ENCODE measurements around the gene LRRC9.
A peak's percentile ranks its signal among the peaks of the same experiment; 100 is the strongest.
"Not testable (repeated sequence)": the region's sequence is repeated elsewhere in the genome, so short reads cannot be mapped to it uniquely, and the experiment has no call there.

LRRC9 gene

DNA sequence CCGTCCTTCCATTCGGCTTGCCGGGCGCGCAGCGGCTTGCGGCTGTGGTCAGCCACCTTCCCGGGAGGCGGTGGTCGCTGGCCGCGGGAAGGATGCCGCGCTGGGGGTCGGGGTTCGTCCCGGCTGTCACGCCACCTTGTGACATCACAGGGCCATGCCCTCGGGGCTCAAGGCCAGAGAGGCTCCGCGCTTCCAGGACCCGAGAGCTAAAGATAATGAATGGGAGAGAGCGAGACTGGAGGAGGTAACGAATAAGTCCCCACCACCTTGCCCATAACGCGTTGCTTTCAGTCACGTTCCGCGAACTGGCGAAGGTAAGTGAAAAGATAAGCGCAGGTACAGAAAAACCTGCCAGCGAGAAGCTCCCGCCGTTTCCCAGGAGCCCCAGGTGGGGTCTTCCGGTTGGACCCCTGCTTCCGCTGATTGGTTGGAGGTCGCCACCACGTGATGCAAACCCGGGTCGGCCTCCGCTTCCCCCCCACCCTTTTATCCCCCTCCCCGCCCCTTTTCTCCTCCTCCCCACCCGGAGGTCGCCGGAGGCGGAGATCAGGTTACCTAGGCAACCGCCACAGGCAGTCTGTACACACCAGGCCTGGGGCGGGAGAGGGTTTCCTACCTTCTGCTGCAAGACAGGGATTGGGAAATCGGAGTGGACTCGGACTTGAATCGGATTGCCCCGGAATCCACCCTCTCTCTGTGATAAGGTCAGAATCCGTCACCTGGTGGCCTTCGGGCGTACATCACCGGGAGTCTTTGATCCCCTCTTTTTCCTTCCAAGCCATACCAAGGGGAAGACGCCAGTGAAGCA lies at the start of gene LRRC9:
Gene LRRC9 (plus strand): TSS at position 575 of the 808 bp plus-strand sequence.
- no peak for DNase-seq (ENCODE audit: low read depth in 2 of 2)

DNA sequence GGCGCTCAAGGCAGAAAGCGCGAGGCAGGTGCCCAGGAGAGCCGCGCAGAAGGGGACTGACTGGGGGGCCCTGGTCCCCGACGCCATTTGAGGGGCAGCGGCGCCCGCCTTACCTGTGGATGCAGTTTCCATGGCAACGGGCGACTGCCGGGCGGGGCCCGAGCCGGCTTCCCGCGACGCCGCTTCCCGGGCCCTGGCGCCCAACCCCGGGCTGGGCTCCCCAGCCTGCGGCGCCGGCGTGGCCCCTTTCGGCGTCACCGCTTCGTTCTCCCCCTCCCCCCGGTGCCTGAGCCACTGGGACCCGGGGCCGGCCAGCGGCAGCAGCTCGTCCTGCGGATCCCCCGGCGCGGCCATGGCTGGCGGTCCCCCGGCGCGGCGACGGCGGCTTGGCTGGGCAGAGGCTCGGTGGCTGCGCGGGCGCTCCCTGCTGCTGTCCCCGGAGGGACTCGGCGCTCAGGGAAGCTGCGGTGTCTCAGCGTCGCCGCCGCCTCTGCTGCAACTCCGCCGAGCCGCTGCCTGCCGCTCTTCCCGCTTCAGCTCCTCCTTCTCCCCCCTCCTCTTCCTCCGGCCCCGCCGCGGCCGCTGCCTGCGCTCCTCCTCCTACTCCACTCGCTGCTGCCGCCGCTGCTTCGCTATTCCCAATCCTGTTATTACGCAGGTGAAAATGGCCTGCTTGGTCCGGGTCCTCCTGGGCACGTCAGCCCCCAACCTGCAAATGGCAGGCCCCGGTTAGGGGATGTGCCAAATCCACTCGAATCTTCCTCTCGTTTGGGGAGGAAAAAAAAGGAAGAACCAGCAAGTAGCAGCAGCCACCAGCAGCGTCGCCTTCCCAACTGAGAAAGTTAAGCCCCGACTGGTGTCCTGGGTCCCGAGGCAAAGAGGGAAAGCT lies 49.4 kb upstream of the LRRC9 start, which contains the start of gene RTN1:
Gene RTN1 (minus strand): TSS at position 500 of the 889 bp plus-strand sequence. CDS start 146 bp downstream, at position 354.
- peak in 1 of 2 experiments; percentile 6 for DNase-seq (ENCODE audit: low read depth in 2 of 2)

DNA sequence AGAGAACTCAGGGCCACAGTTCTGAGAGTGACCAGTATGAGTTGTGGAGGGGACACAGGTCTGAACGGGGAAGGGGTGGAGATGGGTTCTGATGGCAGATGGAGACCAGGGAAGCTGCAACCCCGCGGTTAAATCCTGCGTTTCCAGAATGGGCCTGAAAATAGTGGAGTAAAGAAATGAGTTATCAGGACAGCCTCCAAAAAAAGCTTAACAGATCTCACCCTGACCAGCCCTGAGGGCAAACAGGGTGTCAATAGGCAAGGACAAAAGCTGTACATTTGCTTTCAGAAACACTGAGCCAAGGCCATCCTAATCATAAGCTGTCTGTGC lies 48.8 kb upstream of the LRRC9 start:
- no peak for DNase-seq (ENCODE audit: low read depth in 2 of 2)

DNA sequence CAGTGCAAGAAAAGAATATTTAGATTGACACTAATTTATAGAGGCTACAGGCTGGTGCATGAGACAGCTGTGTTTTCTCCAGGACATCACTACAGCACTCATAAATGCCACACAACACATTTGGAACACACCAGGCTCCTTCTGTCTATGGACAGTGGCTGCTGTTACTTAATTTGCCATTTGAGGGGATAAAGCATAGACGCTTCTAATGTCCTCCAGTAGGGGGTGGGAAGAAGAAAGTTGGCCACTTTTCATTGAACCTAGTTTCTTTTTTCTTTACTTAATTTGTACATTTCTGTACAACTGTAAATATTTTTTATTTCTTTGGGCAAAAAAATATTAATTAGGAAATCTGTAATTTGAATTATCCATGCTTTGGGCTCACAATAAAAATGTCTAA lies 37.0 kb upstream of the LRRC9 start:
- DNase-seq (ENCODE audit: low read depth in 2 of 2): no peak

- no peak for DNase-seq (ENCODE audit: low read depth in 2 of 2)
These were observed 29.3 kb upstream of the LRRC9 start for GRCh38 chr14:59890676-59891075.

DNA sequence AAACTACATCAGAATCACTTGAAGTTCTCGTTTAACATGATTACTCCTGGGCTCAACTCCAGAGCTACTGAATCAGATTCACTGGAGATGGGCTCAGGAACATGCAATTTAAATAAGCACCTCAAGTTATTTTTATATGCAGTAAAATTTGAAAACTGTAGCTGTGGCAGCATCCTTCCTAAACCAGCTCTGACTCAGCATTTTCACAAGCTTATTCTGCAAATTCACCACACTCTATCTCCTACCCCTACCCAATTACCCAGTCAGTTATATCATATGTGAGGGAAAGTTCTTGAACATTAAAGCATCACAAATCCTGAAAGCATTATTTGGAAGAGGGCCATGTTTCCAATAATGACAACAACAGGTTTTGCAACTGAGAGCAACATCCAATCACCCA lies 24.2 kb upstream of the LRRC9 start:
- no peak for DNase-seq (ENCODE audit: low read depth in 2 of 2)

DNA sequence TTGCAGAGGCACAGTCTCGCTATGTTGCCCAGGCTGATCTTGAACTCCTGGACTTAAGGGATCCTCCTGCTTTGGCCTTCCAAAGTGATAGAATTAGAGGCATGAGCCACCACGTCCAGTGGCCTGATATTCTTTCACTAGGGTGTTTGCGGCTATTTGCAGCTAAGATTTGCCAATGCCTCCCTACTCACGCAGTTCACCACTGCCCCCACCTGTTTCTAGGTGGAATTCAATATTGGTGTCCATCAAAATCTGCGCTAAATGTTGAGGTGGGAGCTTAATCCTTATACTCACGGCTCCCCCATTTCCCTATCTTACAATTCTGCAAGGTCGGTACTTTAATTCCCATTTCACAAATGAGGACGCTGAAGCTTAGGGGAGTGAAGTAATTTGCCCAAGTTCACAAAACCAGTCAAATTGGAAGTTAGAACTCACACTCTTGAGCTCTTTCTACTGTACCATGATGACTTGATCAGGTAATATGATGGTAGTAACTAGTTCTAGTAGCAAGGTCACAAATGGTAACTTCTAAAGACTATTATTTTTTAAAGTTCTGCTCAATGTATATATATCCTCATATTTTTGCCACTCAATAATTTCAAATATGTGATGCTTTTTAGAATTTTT lies 22.1 kb upstream of the LRRC9 start:
- DNase-seq (ENCODE audit: low read depth in 2 of 2): no peak

DNA sequence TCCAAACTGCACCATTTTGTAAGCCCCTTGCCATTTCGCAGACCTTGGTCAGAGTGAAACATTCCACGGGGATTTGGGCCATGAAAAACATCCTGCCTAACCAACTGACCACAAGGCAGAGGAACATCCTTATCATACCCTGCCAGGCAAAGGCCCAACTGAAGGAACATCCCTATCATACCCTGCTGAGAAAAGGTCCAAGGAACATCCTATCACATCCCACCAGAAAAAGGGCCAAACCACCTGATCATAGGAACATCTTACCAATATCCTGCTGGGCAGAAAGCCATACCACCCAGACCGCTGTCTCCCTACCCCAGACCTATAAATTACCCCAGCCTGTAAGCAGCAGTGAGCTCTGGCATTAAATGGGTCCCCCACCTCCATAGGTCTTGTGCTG lies 19.4 kb upstream of the LRRC9 start:
- DNase-seq (ENCODE audit: low read depth in 2 of 2): no peak

GRCh38 chr14:59904184-59904583 lies 15.8 kb upstream of the LRRC9 start:
- DNase-seq (ENCODE audit: low read depth in 2 of 2): no peak

GRCh38 chr14:59905188-59905587 lies 14.8 kb upstream of the LRRC9 start:
- DNase-seq (ENCODE audit: low read depth in 2 of 2): no peak

- no peak for DNase-seq (ENCODE audit: low read depth in 2 of 2)
These were observed 7.5 kb upstream of the LRRC9 start for GRCh38 chr14:59912443-59912842.

DNA sequence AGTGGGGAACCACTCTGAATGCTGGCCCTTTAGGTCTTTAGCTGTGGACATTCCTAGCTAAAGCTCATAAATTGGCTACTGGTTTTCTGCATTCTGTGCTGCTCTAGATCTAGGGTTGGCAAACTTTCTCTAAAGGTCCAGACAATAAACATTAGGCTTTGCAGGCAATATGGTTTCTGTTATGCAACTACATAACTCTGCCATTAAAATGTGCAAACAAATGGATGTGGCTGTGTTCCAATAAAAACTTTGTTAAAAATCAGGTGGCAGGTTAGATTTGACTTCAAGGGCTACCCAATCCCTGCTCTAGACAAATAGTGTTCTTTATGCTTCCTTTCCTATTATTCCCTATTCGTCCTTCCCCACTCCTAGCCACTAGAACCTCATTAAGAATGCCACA lies 6.8 kb upstream of the LRRC9 start:
- DNase-seq (ENCODE audit: low read depth in 2 of 2): no peak

- peak in 1 of 2 experiments; percentile 2 for DNase-seq (ENCODE audit: low read depth in 2 of 2)
These were observed 947 bp upstream of the LRRC9 start for GRCh38 chr14:59918824-59919569.

- DNase-seq (ENCODE audit: low read depth in 2 of 2): no peak
These were observed 387 bp downstream of the LRRC9 start for GRCh38 chr14:59920378-59920683.

- no peak for DNase-seq (ENCODE audit: low read depth in 2 of 2)
These were observed 5.9 kb downstream of the LRRC9 start for GRCh38 chr14:59925797-59926196.

DNA sequence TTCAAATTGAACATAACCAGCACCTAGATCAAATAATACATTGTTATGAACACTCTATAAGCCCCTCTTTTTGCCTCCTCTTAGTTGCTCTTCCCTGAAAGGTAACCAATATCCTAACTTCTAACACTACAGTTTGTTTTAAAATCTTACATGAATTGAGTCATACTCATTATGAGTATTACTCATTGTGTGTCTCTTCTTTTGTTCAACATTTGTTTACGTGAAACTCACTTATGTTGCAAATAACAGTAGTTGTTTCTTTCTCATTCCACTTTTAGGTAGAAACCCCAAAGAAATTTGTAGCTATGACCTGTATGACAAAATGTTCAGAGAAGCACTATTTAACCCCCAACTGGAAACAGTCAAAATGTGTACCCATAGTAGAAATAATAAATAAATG lies 6.6 kb downstream of the LRRC9 start:
- DNase-seq (ENCODE audit: low read depth in 2 of 2): no peak

DNA sequence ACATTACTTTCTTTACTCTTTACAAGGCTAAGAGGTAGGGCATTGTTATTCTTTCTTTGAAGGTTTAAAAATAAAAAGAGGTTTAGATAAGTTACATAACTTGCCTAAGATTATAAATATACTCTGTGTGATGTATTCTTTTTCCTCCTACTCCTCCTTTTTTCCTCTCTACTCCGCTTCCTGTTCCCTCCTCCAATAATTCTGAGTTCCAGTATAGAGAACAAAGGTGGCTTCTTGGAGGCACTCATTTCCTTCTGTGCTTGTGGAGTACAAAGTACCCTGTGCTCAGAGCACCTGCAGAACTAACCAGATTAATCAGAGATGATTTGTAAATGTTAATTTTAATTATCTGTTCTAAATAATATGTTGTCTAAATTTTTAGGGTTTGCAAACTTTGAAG lies 11.3 kb downstream of the LRRC9 start:
- no peak for DNase-seq (ENCODE audit: low read depth in 2 of 2)

DNA sequence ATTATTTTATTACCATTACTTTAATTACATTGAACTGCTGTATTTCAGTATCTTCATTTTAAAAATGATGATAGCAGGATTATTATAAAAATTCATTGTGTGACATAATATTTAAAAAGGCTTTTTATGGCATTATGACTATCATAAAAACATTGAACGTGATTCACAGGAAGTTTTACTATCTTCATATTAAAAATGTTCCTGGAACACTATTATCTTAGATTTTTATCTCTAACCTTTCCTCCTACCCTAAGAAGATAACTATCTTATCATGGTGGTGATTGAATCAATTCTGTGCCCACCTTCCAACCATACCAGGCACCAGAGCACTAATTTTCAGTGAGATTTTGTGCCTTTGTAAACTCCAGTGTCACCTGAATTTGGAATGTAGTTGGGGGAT lies 16.2 kb downstream of the LRRC9 start:
- DNase-seq (ENCODE audit: low read depth in 2 of 2): no peak

GRCh38 chr14:59939828-59940227 lies 19.9 kb downstream of the LRRC9 start:
- no peak for DNase-seq (ENCODE audit: low read depth in 2 of 2)

- DNase-seq (ENCODE audit: low read depth in 2 of 2): not testable (repeated sequence)
These were observed 22.4 kb downstream of the LRRC9 start for GRCh38 chr14:59942296-59942862.

DNA sequence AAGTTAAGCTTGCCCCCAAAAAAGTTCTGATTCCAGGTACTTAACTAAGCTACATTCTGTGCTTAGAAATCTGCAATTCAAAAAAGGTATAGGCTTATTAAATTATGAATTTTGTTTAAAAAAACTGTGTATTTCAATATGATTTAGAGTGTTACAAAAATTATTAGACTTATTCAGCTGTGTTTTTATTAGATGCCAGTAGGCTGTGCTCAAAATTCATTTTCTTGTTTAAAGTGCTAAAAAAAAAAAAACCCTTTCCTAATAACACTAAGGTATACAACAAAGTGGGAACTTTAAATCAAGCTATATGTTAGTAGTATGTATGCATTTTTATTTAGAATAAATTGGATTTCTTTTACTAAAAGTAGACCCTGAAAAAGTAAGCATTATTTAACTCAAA lies 25.0 kb downstream of the LRRC9 start:
- DNase-seq (ENCODE audit: low read depth in 2 of 2): no peak

GRCh38 chr14:59952141-59952540 lies 32.2 kb downstream of the LRRC9 start:
- not testable (repeated sequence) for DNase-seq (ENCODE audit: low read depth in 2 of 2)

Data from stimulated activated CD4-positive, alpha-beta T cell treated with anti-CD3 and anti-CD28 coated beads, Interleukin-12 subunit alpha, Interleukin-12 subunit beta, amount 100 ng/mL, for 24 hours (primary cell).